AG09319 (cell line): Measurements from ENCODE around the gene NLGN1.

Source experiments
- DNase-seq: peaks from one replicate; pipeline ENCODE4 v3.0.0-alpha.2; 2010; ENCODE audit warnings: low read depth; ENCODE audit errors: extremely low read depth
- CTCF ChIP-seq: IDR thresholded peaks from 2 replicates; pipeline ENCODE4 v1.5.1; 2011; ENCODE audit warnings: low read depth, mild to moderate bottlenecking, inconsistent platforms, low read length, moderate library complexity

Gene NLGN1

GRCh38 chr3:174332391-174332790 lies 934.8 kb downstream of the NLGN1 start:
- no peak for DNase-seq
- no peak for TF ChIP-seq CTCF

GRCh38 chr3:174333640-174334039 lies 936.1 kb downstream of the NLGN1 start:
- no peak for TF ChIP-seq CTCF
- no peak for DNase-seq

GRCh38 chr3:174334111-174334510 lies 936.6 kb downstream of the NLGN1 start:
- no peak for TF ChIP-seq CTCF
- no peak for DNase-seq

- DNase-seq: no peak
- no peak for TF ChIP-seq CTCF
Measured at GRCh38 chr3:174335324-174335723, 937.8 kb downstream of the NLGN1 start.

GRCh38 chr3:174335910-174336309 lies 938.4 kb downstream of the NLGN1 start:
- no peak for DNase-seq
- no peak for TF ChIP-seq CTCF
